AG09309 (cell line): Measurements from ENCODE around the gene ZNF557.

Source experiments
- DNase-seq: peaks from one replicate; pipeline ENCODE4 v3.0.0-alpha.2; 2010; ENCODE audit warnings: low read depth
- H3K4me3 ChIP-seq: 2 replicates; pipeline ENCODE4 v1.5.1; 2011; ENCODE audit warnings: mild to moderate bottlenecking, low read depth, low read length, moderate library complexity; ENCODE audit not compliant: control insufficient read depth
- CTCF ChIP-seq: IDR thresholded peaks from 2 replicates; pipeline ENCODE4 v1.5.1; 2011; ENCODE audit warnings: mild to moderate bottlenecking, low read depth, low read length, inconsistent platforms; ENCODE audit not compliant: insufficient read depth, control insufficient read depth; ENCODE audit errors: missing control alignments

The ZNF557 gene

GRCh38 chr19:7137120-7137519 lies 67.6 kb downstream of the ZNF557 start:
- no peak for TF ChIP-seq CTCF
- DNase-seq = no peak
- no peak overlapping the region for H3K4me3 ChIP-seq
